Panc1 (cell line): ENCODE data around the gene GRIN3B. TPM values are rescaled to one million over a fixed set of nuclear protein-coding genes. Genes with fewer than 3 reads are reported as not detected.
A peak's percentile ranks its signal among the peaks of the same experiment; 100 is the strongest.

Source experiments
- ATAC-seq: fragments of 200-7000 bp; cut with Tn5 transposase; 2 replicates; pipeline ENCODE4 v1.9.1; 2020; ENCODE audit warnings: mild to moderate bottlenecking, moderate library complexity
- Bru-seq: library from RNA; stranded (reverse); fragments of 400-500 nt; gene quantifications from one replicate; lab custom pipeline; 2021; lab: Mats Ljungman, UMichigan
- BruChase-seq, 2 experiments: library from RNA; stranded (reverse); fragments of 400-500 nt; gene quantifications; one replicate each; lab custom pipeline; 2021; lab: Mats Ljungman, UMichigan
- BruUV-seq: library from RNA; stranded (reverse); fragments of 400-500 nt; replicated peaks from 2 replicates; lab custom pipeline; 2021; lab: Mats Ljungman, UMichigan
- CTCF ChIA-PET: fragments of 300-600 bp; sonication (Branson Sonifier 250); formaldehyde crosslinking; loops from one replicate; lab custom pipeline; 2022; ENCODE audit warnings: antibody characterized with exemption; lab: Charles Lee
- POLR2A ChIA-PET: fragments of 300-600 bp; sonication (Branson Sonifier 250); formaldehyde crosslinking; loops from one replicate; lab custom pipeline; 2022; ENCODE audit warnings: antibody characterized with exemption; lab: Charles Lee
- DNase-seq: peaks from one replicate; pipeline ENCODE4 v3.0.0-alpha.2; 2010; ENCODE audit warnings: low read depth, low spot score
- H3K27ac ChIP-seq: 2 replicates; pipeline ENCODE4 v1.5.1; 2011; ENCODE audit warnings: mild to moderate bottlenecking, low read length, inconsistent platforms
- H3K27me3 ChIP-seq: fragments of 200-500 bp; sonication (Bioruptor generic); 2 replicates; pipeline ENCODE4 v1.6.0; 2014; ENCODE audit warnings: low read length, inconsistent platforms; ENCODE audit not compliant: control insufficient read depth, insufficient read depth
- H3K36me3 ChIP-seq: fragments of 200-500 bp; sonication (Bioruptor generic); 2 replicates; pipeline ENCODE4 v1.5.1; 2014; ENCODE audit warnings: inconsistent platforms, mild to moderate bottlenecking, low read length, moderate library complexity; ENCODE audit not compliant: control insufficient read depth, insufficient read depth
- H3K4me1 ChIP-seq: 2 replicates; pipeline ENCODE4 v1.5.1; 2011; ENCODE audit warnings: inconsistent platforms, mild to moderate bottlenecking, low read length, moderate library complexity; ENCODE audit not compliant: control insufficient read depth, insufficient read depth
- H3K4me3 ChIP-seq, 2 experiments: 2 replicates each; pipeline ENCODE4 v1.5.1; 2011 to 2012; ENCODE audit warnings: low read depth in 2 of 2, low read length in 2 of 2, mild to moderate bottlenecking in 2 of 2, inconsistent platforms in 1 of 2, moderate library complexity in 1 of 2
- H3K9me3 ChIP-seq: fragments of 200-500 bp; sonication (Bioruptor generic); 2 replicates; pipeline ENCODE4 v1.5.1; 2014; ENCODE audit warnings: low read depth, mild to moderate bottlenecking, inconsistent platforms, low read length, moderate library complexity; ENCODE audit not compliant: control insufficient read depth, insufficient read depth
- CTCF ChIP-seq: fragments of 450-650 bp; IDR thresholded peaks from 2 replicates; pipeline ENCODE4 v1.5.1; 2017; ENCODE audit warnings: mild to moderate bottlenecking
- POLR2AphosphoS5 ChIP-seq: IDR thresholded peaks from 2 replicates; pipeline ENCODE4 v1.6.1; 2012; ENCODE audit warnings: mild to moderate bottlenecking, low read depth, low read length, moderate library complexity
- REST ChIP-seq, 2 experiments: IDR thresholded peaks; 2 replicates each; pipeline ENCODE4 v1.6.1; 2011 to 2012; ENCODE audit warnings: low read depth in 2 of 2, control low read depth in 1 of 2, low read length in 1 of 2, mild to moderate bottlenecking in 1 of 2, moderate library complexity in 1 of 2; ENCODE audit not compliant: insufficient read depth in 1 of 2
- SIN3A ChIP-seq: IDR thresholded peaks from 2 replicates; pipeline ENCODE4 v1.6.1; 2012; ENCODE audit warnings: low read depth, mild to moderate bottlenecking, low read length, moderate library complexity, borderline replicate concordance; ENCODE audit not compliant: insufficient read depth
- TCF7L2 ChIP-seq: IDR thresholded peaks from 2 replicates; pipeline ENCODE4 v1.6.1; 2011; ENCODE audit warnings: mild to moderate bottlenecking, low read depth, low read length, inconsistent platforms
- in situ Hi-C: cut with HindIII; loops from 2 replicates; pipeline ENCODE4 v1.10.0; 2016; ENCODE audit warnings: low sequenced_read_pairs, low pct_unique_long_range_greater_than_20kb
- intact Hi-C: fragments of 100-400 bp; cut with micrococcal nuclease; formaldehyde crosslinking; loops from one replicate; pipeline ENCODE4 v1.10.0; 2022; ENCODE audit not compliant: unreplicated experiment
- long read RNA-seq: library from polyadenylated mRNA; unstranded; transcript quantifications from one replicate; pipeline ENCODE4 v2.0.0, GENCODE V29; 2021; ENCODE audit not compliant: unreplicated experiment
- polyA plus RNA-seq: library from polyadenylated mRNA; unstranded; fragments of >200 nt; gene quantifications from one replicate; pipeline ENCODE4 v1.2.1, GENCODE V29; 2012; ENCODE audit warnings: missing spikeins; ENCODE audit not compliant: insufficient read length
- total RNA-seq: library from RNA; stranded (reverse); gene quantifications from one replicate; pipeline ENCODE4 v1.2.1, GENCODE V29; 2021; ENCODE audit not compliant: unreplicated experiment

The GRIN3B gene, protein sequence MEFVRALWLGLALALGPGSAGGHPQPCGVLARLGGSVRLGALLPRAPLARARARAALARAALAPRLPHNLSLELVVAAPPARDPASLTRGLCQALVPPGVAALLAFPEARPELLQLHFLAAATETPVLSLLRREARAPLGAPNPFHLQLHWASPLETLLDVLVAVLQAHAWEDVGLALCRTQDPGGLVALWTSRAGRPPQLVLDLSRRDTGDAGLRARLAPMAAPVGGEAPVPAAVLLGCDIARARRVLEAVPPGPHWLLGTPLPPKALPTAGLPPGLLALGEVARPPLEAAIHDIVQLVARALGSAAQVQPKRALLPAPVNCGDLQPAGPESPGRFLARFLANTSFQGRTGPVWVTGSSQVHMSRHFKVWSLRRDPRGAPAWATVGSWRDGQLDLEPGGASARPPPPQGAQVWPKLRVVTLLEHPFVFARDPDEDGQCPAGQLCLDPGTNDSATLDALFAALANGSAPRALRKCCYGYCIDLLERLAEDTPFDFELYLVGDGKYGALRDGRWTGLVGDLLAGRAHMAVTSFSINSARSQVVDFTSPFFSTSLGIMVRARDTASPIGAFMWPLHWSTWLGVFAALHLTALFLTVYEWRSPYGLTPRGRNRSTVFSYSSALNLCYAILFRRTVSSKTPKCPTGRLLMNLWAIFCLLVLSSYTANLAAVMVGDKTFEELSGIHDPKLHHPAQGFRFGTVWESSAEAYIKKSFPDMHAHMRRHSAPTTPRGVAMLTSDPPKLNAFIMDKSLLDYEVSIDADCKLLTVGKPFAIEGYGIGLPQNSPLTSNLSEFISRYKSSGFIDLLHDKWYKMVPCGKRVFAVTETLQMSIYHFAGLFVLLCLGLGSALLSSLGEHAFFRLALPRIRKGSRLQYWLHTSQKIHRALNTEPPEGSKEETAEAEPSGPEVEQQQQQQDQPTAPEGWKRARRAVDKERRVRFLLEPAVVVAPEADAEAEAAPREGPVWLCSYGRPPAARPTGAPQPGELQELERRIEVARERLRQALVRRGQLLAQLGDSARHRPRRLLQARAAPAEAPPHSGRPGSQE
- 4.6 TPM for total RNA-seq
- 14.8 TPM for polyA plus RNA-seq
- percentile 29 among the genes with signal in this experiment for Bru-seq, nascent RNA
- BruChase-seq, experiment 1, labeled RNA remaining after a 2-hour chase, result percentile 32 among the genes with signal in this experiment
- BruChase-seq, experiment 2, labeled RNA remaining after a 6-hour chase, result percentile 35 among the genes with signal in this experiment
- long read RNA-seq, partial matches to known transcripts, result 3 of 14 reads
- long read RNA-seq, other reads (novel, unspliced or antisense), result 9 of 14 reads

- peak within 1 kb of the TSS; percentile 30 to 41 for H3K4me3 ChIP-seq
- no peaks in the 10 kb centered on the region for H3K27me3 ChIP-seq
- TF ChIP-seq CTCF, result peak; percentile 86
- TF ChIP-seq TCF7L2, result no peak
- TF ChIP-seq REST (IDR thresholded peaks at IDR 0.05; ENCODE audit: insufficient read depth in 1 of 2, low read depth in 2 of 2, low read length in 1 of 2), result no peak
- 0 out of 2 replicates have a peak, but pooled peaks have one; percentile 34 for TF ChIP-seq SIN3A
- TF ChIP-seq POLR2AphosphoS5, result no peak
- ATAC-seq (peak; percentile 66), DNase-seq (no peak)
- CTCF ChIA-PET, result no interaction called here
- POLR2A ChIA-PET, result no interaction called here
- no peak within 1 kb of the TSS for H3K27ac ChIP-seq
- H3K36me3 ChIP-seq, result no peaks in the 10 kb centered on the region
- intact Hi-C loops (no loop called here), in situ Hi-C loops (no loop called here)
- H3K9me3 ChIP-seq, result no peaks in the 10 kb centered on the region
- BruUV-seq, result no TSS peak
- peaks cover 7% of the 10 kb centered on the region for H3K4me1 ChIP-seq
Observed at GRCh38 chr19:1000095-1000494, at the start of gene GRIN3B. GRIN3B (plus strand) TSS chr19:1000419; CDS start chr19:1000438, 19 bp downstream.

DNA sequence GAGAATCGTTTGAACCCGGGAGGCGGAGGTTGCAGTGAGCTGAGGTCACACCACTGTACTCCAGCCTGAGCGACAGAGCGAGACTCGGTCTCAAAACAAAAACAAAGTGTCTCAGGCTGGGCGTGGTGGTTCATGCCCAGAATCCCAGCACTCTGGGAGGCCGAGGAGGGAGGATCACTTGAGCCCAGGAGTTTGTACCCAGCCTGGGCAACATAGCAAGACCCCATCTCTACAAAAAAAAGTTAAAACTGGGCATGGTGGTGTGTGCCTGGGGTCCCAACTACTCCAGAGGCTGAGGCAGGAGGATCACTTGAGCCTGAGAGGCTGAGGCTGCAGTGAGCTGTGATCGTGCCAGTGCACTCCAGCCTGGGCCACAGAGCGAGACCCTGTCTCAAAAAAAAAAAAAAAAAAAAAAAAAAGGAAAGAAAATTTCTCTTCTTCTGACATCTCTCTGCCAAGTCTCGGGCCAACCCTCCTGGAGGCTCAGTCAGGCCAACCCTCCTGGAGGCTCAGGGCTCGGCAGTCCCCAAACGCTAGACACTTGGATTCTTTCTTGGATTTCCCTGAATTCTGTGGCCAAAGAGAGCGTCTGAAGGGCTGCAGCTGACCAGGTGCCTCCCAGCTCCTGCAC is 48.1 kb upstream of the GRIN3B start:
- H3K27ac ChIP-seq, result 0 out of 2 replicates have a peak overlapping the region, but pooled peaks have one; percentile 23
- POLR2A ChIA-PET, result no interaction called here
- no peak overlapping the region for H3K4me3 ChIP-seq
- H3K36me3 ChIP-seq, result no peaks in the 10 kb centered on the region
- DNase-seq (no peak), ATAC-seq (no peak)
- CTCF ChIA-PET, result no interaction called here
- in situ Hi-C loops, result no loop called here
- no TSS peak for BruUV-seq
- H3K9me3 ChIP-seq, result no peaks in the 10 kb centered on the region
- TF ChIP-seq SIN3A, result no peak
- TF ChIP-seq POLR2AphosphoS5, result no peak
- TF ChIP-seq REST (IDR thresholded peaks at IDR 0.05; ENCODE audit: insufficient read depth in 1 of 2, low read depth in 2 of 2, low read length in 1 of 2), result no peak
- TF ChIP-seq CTCF, result no peak
- TF ChIP-seq TCF7L2, result no peak
- H3K4me1 ChIP-seq, result peaks cover 19% of the 10 kb centered on the region
- intact Hi-C loops, result no loop called here
- no peaks in the 10 kb centered on the region for H3K27me3 ChIP-seq
